ENCODE measurements around the gene MAPK4. TPM values are rescaled to one million over a fixed set of nuclear protein-coding genes. Genes with fewer than 3 reads are reported as not detected.
"Not testable (repeated sequence)": the region's sequence is repeated elsewhere in the genome, so short reads cannot be mapped to it uniquely, and the experiment has no call there.

The MAPK4 gene
- polyA plus RNA-seq, 3 donors from 2014 or later: not detected

DNA sequence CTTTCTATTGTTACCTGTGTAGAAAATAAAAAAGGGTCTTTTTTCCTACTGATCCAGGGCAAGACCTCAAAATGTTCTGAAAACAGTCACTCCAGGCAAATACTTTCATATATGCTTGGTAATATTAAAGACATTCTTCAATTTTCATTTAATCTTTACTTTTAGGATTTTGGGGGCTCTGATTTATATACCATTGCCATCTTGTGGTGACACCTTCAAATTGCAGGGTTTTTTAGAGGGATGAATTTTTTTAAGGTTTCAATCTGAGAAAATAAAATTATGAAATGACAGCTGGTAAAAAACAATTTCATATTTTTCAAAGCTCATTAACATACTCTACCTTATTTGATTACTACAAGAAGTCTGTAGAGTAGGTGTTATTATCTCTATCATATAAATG is 26.8 kb downstream of the MAPK4 start:
- H3K9me3 Mint-ChIP-seq: peaks cover 0 to 4% (median 0%) of the 10 kb centered on the region in 6 donors
- peaks cover 0 to 6% (median 0%) of the 10 kb centered on the region in 3 donors for H3K27me3 Mint-ChIP-seq (ENCODE audit: low read depth in 3 of 3)
- H3K36me3 Mint-ChIP-seq: no peaks in the 10 kb centered on the region
- no peak for DNase-seq
- no peak overlapping the region for H3K27ac Mint-ChIP-seq
- no peaks in the 10 kb centered on the region for H3K4me1 Mint-ChIP-seq
- H3K4me3 Mint-ChIP-seq: no peak overlapping the region

DNA sequence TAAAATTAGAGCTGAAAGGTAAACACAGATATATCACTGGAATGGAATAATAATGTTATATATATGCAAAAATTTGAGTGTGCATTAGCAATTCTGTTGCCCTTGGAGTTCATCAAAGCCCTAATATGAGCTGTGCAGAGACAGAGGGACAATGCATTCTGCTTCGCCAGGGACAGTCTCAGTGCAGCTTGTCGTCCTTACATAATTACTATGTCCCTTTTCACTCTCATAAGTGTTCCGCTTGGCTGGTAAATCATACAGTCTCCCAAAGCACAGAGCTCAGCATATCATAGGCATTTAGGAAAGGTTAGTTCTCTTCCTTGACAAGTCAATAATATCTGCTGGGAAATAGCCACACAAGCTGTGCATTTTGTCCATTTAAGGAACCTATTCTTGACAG is 30.7 kb downstream of the MAPK4 start:
- no peaks in the 10 kb centered on the region for H3K4me1 Mint-ChIP-seq
- H3K4me3 Mint-ChIP-seq: no peak overlapping the region
- no peak for DNase-seq
- H3K27ac Mint-ChIP-seq: no peak overlapping the region
- peaks cover 0 to 2% (median 0%) of the 10 kb centered on the region in 6 donors for H3K9me3 Mint-ChIP-seq
- no peaks in the 10 kb centered on the region for H3K27me3 Mint-ChIP-seq (ENCODE audit: low read depth in 3 of 3)
- H3K36me3 Mint-ChIP-seq: no peaks in the 10 kb centered on the region

DNA sequence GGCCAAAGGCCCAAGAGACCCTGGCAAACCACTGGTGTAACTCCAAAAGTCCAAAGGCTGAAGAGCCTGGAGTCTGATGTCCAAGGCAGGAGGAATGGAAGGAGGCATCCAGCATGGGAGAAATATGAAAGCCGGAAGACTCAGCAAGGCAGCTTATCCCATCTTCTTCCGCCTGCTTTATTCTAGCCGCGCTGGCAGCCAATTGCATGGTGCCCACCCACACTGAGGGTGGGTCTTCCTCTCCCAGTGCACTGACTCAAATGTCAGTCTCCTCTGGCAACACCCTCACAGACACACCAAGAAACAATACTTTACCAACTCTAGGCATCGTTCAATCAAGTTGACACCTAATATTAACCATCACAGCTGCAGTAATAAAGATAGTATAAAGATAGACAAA is 34.1 kb downstream of the MAPK4 start:
- Mint-ChIP-seq H3K4me3 (no peak overlapping the region), H3K36me3 (no peaks in the 10 kb centered on the region), H3K9me3 (peaks cover 0 to 2% (median 0%) of the 10 kb centered on the region in 6 donors), H3K27ac (no peak overlapping the region), H3K4me1 (no peaks in the 10 kb centered on the region), H3K27me3 (ENCODE audit: low read depth in 3 of 3) (no peaks in the 10 kb centered on the region)
- DNase-seq: no peak

DNA sequence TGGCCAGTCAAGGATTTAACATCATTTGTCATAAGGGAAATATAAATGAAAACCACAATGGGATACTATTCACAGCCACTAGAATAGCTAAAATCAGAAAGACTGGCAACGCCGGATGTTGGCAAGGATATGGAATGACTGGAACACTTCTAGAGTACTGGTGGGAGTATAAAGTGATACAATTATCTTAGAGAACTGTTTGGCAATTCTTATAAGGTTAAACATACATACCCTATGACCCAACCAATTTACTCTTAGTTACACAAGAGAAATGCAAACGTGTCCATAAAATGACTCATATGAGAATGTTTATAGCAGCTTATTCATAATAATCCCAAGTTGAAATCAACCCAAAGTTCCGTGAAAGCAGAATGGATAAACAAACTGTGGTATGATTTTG is 35.1 kb downstream of the MAPK4 start:
- DNase-seq: no peak
- no peaks in the 10 kb centered on the region for H3K36me3 Mint-ChIP-seq
- H3K4me1 Mint-ChIP-seq: no peaks in the 10 kb centered on the region
- H3K27ac Mint-ChIP-seq: no peak overlapping the region
- H3K27me3 Mint-ChIP-seq (ENCODE audit: low read depth in 3 of 3): no peaks in the 10 kb centered on the region
- no peak overlapping the region for H3K4me3 Mint-ChIP-seq
- peaks cover 0 to 2% (median 0%) of the 10 kb centered on the region in 6 donors for H3K9me3 Mint-ChIP-seq

DNA sequence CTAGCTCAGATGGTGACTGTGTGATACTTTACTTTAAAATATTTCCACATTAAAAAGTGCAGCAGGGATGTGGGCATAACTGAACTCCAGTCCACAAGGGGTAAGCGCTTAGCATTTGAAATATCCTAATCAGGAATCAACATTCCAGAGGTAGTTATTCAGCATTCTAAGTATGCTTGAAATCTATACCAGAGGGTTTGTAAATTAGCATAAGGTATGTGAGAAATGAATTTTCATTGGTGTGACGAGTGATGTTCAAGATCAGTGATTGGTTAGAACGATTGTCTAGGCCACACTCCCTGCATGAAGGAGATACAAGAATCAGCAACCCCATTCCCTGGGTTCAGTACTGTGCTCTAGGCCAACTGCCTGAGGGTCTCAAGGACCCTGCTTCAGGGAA is 42.6 kb downstream of the MAPK4 start:
- Mint-ChIP-seq H3K27ac (no peak overlapping the region), H3K4me3 (no peak overlapping the region), H3K36me3 (no peaks in the 10 kb centered on the region), H3K4me1 (no peaks in the 10 kb centered on the region), H3K9me3 (peaks cover 0 to 2% (median 0%) of the 10 kb centered on the region in 6 donors), H3K27me3 (ENCODE audit: low read depth in 3 of 3) (peaks cover 0 to 2% (median 2%) of the 10 kb centered on the region in 3 donors)
- no peak for DNase-seq

DNA sequence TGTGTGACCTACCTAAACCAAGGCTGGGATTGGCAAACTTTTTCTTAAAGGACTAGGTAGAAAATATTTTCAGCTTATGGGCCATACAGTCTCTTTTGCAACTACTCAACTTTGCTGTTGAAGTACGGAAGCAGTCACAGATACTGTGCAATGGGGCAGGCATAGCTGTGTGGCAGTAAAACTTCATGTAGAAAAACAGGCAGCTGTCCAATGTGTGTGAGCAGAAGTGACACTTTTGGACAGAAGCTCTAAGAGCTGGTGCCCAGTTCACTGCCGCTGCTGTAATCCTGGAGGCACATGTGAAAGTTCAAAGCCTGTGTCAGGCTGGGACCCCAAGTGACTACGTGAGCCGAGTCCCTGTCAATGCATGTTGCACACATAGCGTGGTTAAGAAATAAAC is 46.7 kb downstream of the MAPK4 start:
- no peaks in the 10 kb centered on the region for H3K4me1 Mint-ChIP-seq
- no peak for DNase-seq
- peaks cover 0 to 5% (median 2%) of the 10 kb centered on the region in 3 donors for H3K27me3 Mint-ChIP-seq (ENCODE audit: low read depth in 3 of 3)
- H3K27ac Mint-ChIP-seq: no peak overlapping the region
- no peak overlapping the region for H3K4me3 Mint-ChIP-seq
- peaks cover 0 to 2% (median 0%) of the 10 kb centered on the region in 6 donors for H3K9me3 Mint-ChIP-seq
- no peaks in the 10 kb centered on the region for H3K36me3 Mint-ChIP-seq

DNA sequence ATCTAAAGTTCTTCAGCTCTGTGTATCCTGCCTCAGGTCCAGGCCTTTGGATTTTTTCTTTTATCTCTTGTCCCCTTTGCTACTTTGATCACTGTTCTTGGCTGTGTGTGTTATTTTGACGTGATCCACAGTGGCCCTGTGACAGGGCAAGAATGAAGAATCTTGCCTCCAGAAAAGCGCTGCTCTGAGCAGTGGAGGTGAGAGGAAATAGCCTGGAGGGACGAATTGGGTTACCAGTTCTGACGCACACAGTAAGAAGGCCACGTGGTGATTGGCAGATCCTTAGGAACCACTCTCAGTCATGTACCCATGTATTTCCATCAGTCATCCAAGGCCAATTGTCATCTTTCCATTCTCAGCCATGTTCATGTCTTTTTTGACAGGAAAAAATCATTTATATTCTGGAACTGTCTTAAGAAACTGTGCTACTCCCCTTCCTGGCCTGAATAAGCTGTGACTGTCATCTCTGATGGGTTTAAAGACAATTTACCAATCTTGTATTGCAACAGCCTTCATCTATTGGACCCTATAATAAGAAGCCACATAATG is 47.6 kb downstream of the MAPK4 start:
- Mint-ChIP-seq H3K27me3 (ENCODE audit: low read depth in 3 of 3) (peaks cover 0 to 5% (median 2%) of the 10 kb centered on the region in 3 donors), H3K4me1 (no peaks in the 10 kb centered on the region), H3K4me3 (no peak overlapping the region)

DNA sequence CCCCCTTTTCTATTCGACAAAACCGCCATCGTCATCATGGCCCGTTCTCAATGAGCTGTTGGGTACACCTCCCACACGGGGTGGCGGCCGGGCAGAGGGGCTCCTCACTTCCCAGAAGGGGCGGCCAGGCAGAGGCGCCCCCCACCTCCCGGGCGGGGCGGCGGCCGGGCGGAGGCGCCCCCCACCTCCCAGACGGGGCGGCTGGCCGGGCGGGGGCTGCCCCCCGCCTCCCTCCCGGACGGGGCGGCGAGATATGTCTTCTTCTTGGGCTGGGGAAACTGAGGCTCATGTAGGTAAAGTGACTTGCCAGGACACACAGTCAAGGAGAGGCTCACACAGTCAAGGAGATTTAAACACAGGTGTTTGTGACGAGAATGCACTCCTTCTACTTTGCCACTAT is 49.3 kb downstream of the MAPK4 start:
- not testable (repeated sequence) for DNase-seq; H3K9me3 Mint-ChIP-seq; H3K27me3 Mint-ChIP-seq (ENCODE audit: low read depth in 3 of 3); H3K36me3 Mint-ChIP-seq; H3K27ac Mint-ChIP-seq; H3K4me3 Mint-ChIP-seq; H3K4me1 Mint-ChIP-seq

More for the DNA sequence above, 47.6 kb downstream of the MAPK4 start:
- peaks cover 0 to 3% (median 0%) of the 10 kb centered on the region in 6 donors for H3K9me3 Mint-ChIP-seq
- no peaks in the 10 kb centered on the region for H3K36me3 Mint-ChIP-seq
- no peak for DNase-seq
- no peak overlapping the region for H3K27ac Mint-ChIP-seq

DNA sequence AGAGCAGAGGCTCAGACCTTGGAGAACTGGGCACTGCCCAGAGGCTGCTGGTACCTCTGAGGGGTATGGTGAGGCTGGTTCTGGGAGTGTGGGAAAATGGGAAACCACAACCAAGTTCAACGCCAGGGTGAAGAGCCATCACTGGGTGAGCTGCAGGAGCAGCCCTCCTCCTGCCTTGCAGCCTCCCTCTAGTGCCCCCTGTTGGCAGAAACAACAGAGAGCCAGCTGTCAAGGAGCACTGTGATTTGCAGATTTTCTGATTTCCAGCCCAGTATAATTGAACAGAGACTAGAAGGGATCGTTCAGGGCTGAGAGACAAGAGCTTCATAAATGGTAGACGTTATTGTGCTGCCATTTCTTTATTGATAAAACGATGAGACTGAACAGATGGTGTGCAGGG is 50.5 kb downstream of the MAPK4 start:
- no peak overlapping the region for H3K27ac Mint-ChIP-seq

DNA sequence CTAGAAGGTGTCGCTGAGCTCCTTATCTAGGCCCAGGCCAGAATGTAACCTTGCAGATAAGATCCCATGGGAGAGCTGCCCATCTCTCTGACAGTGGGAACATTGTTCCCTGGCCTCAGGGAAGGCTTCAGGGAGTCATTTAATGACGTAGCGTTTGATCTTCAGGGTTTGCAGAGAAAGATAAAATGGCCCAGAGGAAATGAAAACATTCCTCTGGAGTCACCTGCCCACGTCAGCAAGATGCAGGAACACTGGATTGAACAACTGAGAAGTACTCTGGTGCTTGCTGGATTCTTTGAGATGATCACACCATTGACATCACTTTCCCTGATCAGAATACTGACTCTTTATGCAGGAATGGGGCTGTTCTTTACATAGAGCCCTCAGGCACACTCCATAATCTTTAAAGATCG is 51.6 kb downstream of the MAPK4 start:
- no peaks in the 10 kb centered on the region for H3K4me1 Mint-ChIP-seq
- no peak overlapping the region for H3K27ac Mint-ChIP-seq
- peaks cover 0 to 2% (median 0%) of the 10 kb centered on the region in 6 donors for H3K9me3 Mint-ChIP-seq
- no peak for DNase-seq
- peaks cover 1 to 8% (median 3%) of the 10 kb centered on the region in 3 donors for H3K27me3 Mint-ChIP-seq (ENCODE audit: low read depth in 3 of 3)
- H3K4me3 Mint-ChIP-seq: no peak overlapping the region
- no peaks in the 10 kb centered on the region for H3K36me3 Mint-ChIP-seq

More for the DNA sequence above, 50.5 kb downstream of the MAPK4 start:
- Mint-ChIP-seq H3K4me3 (no peak overlapping the region), H3K9me3 (peaks cover 0 to 2% (median 0%) of the 10 kb centered on the region in 6 donors), H3K27me3 (ENCODE audit: low read depth in 3 of 3) (peaks cover 1 to 8% (median 4%) of the 10 kb centered on the region in 3 donors), H3K36me3 (no peaks in the 10 kb centered on the region), H3K4me1 (no peaks in the 10 kb centered on the region)
- DNase-seq: no peak

DNA sequence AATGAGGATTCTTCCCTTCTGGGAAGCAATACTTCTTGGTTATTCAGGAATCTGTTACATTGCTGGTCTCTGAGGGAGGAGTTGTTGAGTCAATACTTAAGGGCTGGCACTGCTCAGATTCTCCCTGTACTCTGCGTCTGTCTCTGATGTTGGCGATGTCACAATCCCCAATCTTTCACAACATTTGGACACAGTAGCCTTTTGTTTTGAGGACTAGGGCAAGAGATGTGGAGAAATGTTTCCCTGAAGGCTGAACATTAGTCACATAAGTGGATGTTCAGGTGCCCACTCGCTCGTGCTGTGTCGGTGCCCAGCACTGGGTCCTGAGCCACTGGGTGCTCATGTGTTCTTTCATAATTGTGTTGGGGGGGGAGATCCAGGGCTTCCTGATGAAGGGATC is 55.0 kb downstream of the MAPK4 start:
- Mint-ChIP-seq H3K36me3 (no peaks in the 10 kb centered on the region), H3K4me1 (no peaks in the 10 kb centered on the region), H3K4me3 (no peak overlapping the region)

DNA sequence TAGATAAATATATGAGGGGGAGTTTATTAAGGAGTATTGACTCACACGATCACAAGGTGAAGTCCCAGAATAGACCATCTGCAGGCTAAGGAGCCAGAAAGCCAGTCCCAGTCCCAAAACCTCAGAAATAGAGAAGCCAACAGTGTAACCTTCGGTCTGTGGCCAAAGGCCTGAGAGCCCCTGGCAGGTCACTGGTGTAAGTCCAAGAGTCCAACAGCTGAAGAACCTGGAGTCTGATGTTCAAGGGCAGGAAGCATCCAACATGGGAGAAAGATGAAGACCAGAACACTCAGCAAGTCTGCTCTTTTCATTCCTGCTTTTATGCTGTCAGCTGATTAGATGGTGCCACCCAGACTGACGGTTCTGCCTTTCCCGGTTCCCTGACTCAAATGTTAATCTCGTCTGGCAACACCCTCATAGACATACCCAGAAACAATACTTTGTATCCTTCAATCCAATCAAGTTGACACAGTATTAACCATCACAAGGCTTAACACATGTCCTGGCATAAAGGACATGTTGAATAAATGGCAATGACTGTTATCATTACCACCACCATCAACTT is 56.7 kb downstream of the MAPK4 start:
- no peak overlapping the region for H3K4me3 Mint-ChIP-seq
- H3K36me3 Mint-ChIP-seq: no peaks in the 10 kb centered on the region
- no peak overlapping the region for H3K27ac Mint-ChIP-seq
- peaks cover 1 to 7% (median 3%) of the 10 kb centered on the region in 3 donors for H3K27me3 Mint-ChIP-seq (ENCODE audit: low read depth in 3 of 3)
- DNase-seq: no peak
- peaks cover 0 to 9% (median 0%) of the 10 kb centered on the region in 6 donors for H3K9me3 Mint-ChIP-seq
- no peaks in the 10 kb centered on the region for H3K4me1 Mint-ChIP-seq

More for the DNA sequence above, 55.0 kb downstream of the MAPK4 start:
- Mint-ChIP-seq H3K27ac (no peak overlapping the region), H3K27me3 (ENCODE audit: low read depth in 3 of 3) (peaks cover 1 to 9% (median 3%) of the 10 kb centered on the region in 3 donors), H3K9me3 (peaks cover 0 to 5% (median 0%) of the 10 kb centered on the region in 6 donors)
- no peak for DNase-seq

DNA sequence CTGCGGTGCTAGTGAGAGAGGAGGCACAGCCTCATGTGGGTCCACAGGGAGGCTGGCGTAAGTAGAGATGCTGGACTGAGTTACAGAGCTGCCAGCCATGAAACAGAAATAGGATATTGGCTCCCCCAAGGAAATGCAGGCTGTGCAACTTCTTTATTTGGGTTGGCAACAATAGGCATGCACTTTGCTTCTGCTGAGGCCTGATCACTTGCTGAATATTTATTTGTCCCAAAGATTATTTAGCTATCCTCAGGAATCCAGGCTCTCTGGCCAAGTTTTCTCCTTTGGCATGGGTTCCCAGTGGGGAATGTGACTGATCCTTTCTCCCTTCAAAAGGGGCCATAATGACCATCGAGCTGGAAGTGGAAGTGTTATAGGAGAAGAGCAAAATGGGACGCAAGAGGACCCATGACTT is 60.0 kb downstream of the MAPK4 start:
- Mint-ChIP-seq H3K9me3 (peaks cover 0 to 8% (median 0%) of the 10 kb centered on the region in 6 donors), H3K27me3 (ENCODE audit: low read depth in 3 of 3) (peaks cover 0 to 6% (median 4%) of the 10 kb centered on the region in 3 donors), H3K27ac (no peak overlapping the region), H3K4me3 (no peak overlapping the region), H3K4me1 (no peaks in the 10 kb centered on the region), H3K36me3 (no peaks in the 10 kb centered on the region)
- no peak for DNase-seq

DNA sequence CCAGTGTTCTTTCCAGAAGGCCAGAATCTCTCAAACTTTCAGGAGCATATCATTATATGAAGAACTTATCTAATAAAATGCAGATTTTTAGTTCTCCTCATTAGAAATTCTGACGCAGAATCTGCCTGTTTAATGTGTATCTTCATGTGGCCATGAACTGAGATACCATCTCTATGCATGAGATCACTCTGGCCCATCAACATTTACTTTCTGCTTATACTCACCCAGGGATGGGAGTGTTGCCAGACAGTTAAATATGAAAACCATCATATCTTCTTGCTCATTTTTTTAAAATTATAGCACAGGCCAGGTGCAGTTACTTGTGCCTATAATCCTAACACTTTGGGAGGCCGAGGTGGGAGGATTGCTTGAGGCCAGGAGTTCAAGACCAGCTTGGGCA is 60.4 kb downstream of the MAPK4 start:
- Mint-ChIP-seq H3K4me1 (no peaks in the 10 kb centered on the region), H3K27ac (no peak overlapping the region), H3K27me3 (ENCODE audit: low read depth in 3 of 3) (peaks cover 0 to 6% (median 3%) of the 10 kb centered on the region in 3 donors), H3K36me3 (no peaks in the 10 kb centered on the region), H3K4me3 (no peak overlapping the region), H3K9me3 (peaks cover 0 to 7% (median 0%) of the 10 kb centered on the region in 6 donors)
- DNase-seq: no peak

DNA sequence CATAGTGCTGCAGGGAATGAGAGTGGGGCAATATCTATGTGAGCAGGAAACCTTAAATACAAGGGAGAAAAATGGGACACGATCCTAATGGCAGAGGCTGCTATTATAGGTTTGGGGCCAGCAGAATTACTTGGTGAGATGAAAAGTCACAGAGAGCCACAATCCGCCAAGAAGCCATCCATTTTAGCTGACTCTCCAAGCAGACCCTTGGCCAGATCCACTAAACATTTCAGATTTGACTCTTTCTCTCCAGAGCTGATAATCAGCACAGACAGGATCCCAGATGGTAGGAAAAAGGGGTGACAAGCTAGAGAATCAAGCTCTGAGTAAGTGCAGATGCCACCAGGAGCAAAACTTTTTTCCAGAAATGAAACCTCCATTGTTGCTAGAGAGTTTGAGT is 61.5 kb downstream of the MAPK4 start:
- Mint-ChIP-seq H3K27ac (no peak overlapping the region), H3K27me3 (ENCODE audit: low read depth in 3 of 3) (peaks cover 0 to 6% (median 3%) of the 10 kb centered on the region in 3 donors), H3K9me3 (peaks cover 0 to 7% (median 0%) of the 10 kb centered on the region in 6 donors), H3K36me3 (no peaks in the 10 kb centered on the region), H3K4me1 (no peaks in the 10 kb centered on the region), H3K4me3 (no peak overlapping the region)
- DNase-seq: no peak
